ENCODE data around the gene FUT9. TPM values are rescaled to one million over a fixed set of nuclear protein-coding genes. Genes with fewer than 3 reads are reported as not detected.

Gene FUT9
- total and polyA plus RNA-seq, 2 of the 8 experiments (the other 6 are each of a cell fraction or from before 2014, with no cell fraction given): 0.85 to 4.9 TPM

- Histone ChIP-seq H3K79me1 (ENCODE audit: low read depth, low read length) (no peaks in the 10 kb centered on the region), H2BK12ac (ENCODE audit: low read depth, low read length) (no peak overlapping the region), H3K9me3 (ENCODE audit: insufficient read depth in 2 of 2, low read depth in 1 of 2, low read length in 1 of 2) (no peaks in the 10 kb centered on the region), H4K91ac (replicated peaks; ENCODE audit: insufficient read length, low read length) (no peak overlapping the region), H4K8ac (ENCODE audit: extremely low read depth, insufficient read depth, low read length) (no peak overlapping the region), H4K5ac (ENCODE audit: insufficient read length, low read depth, low read length) (no peak overlapping the region), H3K4me3 (ENCODE audit: extremely low read depth in 1 of 4, insufficient read depth in 2 of 4, low read depth in 3 of 4, low read length in 4 of 4) (no peak overlapping the region), H2AFZ (ENCODE audit: low read length) (no peak overlapping the region), H2BK15ac (ENCODE audit: low read length) (no peak overlapping the region), H3K14ac (ENCODE audit: insufficient read length) (no peak overlapping the region), H3K27me3 (replicated peaks in 1 of 4; ENCODE audit: control insufficient read depth in 3 of 4, extremely low read depth in 1 of 4, insufficient read depth in 3 of 4, low read length in 3 of 4) (no peaks in the 10 kb centered on the region), H3K4ac (replicated peaks; ENCODE audit: insufficient read length, low read depth, low read length) (no peak overlapping the region), H2BK5ac (ENCODE audit: low read depth, low read length) (no peak overlapping the region), H3K23ac (ENCODE audit: insufficient read length) (no peak overlapping the region), H3K9ac (replicated peaks in 1 of 4; ENCODE audit: extremely low read depth in 1 of 4, low read depth in 3 of 4, low read length in 3 of 4) (no peak overlapping the region), H2AK5ac (ENCODE audit: low read depth, low read length) (no peak overlapping the region), H3K18ac (ENCODE audit: extremely low read depth, low read length) (no peak overlapping the region), H3K36me3 (ENCODE audit: control insufficient read depth in 2 of 4, insufficient read depth in 4 of 4, low read length in 3 of 4) (no peaks in the 10 kb centered on the region), H3K56ac (replicated peaks; ENCODE audit: insufficient read length, low read depth, low read length) (no peak overlapping the region), H3K23me2 (ENCODE audit: low read depth, low read length) (no peaks in the 10 kb centered on the region), H3K4me2 (ENCODE audit: insufficient read depth in 1 of 2, low read depth in 2 of 2, low read length in 2 of 2) (no peak overlapping the region), H2BK20ac (ENCODE audit: low read length) (no peak overlapping the region), H3K79me2 (ENCODE audit: control insufficient read depth in 1 of 2, insufficient read depth in 2 of 2, low read length in 2 of 2) (no peaks in the 10 kb centered on the region), H3K27ac (ENCODE audit: low read depth, low read length) (no peak overlapping the region), H3K4me1 (replicated peaks in 1 of 4; ENCODE audit: control insufficient read depth in 3 of 4, insufficient read depth in 4 of 4, low read length in 3 of 4) (no peaks in the 10 kb centered on the region), H4K20me1 (replicated peaks in 1 of 2; ENCODE audit: control insufficient read depth in 1 of 2, insufficient read depth in 2 of 2, low read length in 2 of 2) (no peaks in the 10 kb centered on the region), H2BK120ac (replicated peaks; ENCODE audit: low read depth, low read length) (no peak overlapping the region)
- DNase-seq (ENCODE audit: low read depth in 1 of 2, low spot score in 2 of 2) (no peak), FAIRE-seq (no peak)
- ChIA-PET CTCF (ENCODE audit: partially characterized antibody) (no interaction called here), POLR2A (ENCODE audit: partially characterized antibody) (no interaction called here)
- WGBS, 2 experiments (ENCODE audit: extremely low coverage in 1 of 2, insufficient coverage in 1 of 2, insufficient read length in 1 of 2, insufficient replicate concordance in 2 of 2, low coverage in 1 of 2, low lambda C conversion rate in 2 of 2, missing lambda C conversion rate in 1 of 2): 88% methylated on average over 2 of the region's 2 CpGs; no CpG with 5 or more reads in 1 of the 2 experiments
- TF ChIP-seq SIX5 (IDR thresholded peaks at IDR 0.05; ENCODE audit: low read depth, low read length) (no peak), CEBPB (IDR thresholded peaks at IDR 0.05; ENCODE audit: low read depth, low read length) (no peak), CBX8 (IDR thresholded peaks at IDR 0.05; ENCODE audit: borderline replicate concordance, low read depth, low read length) (no peak), ASH2L (IDR thresholded peaks at IDR 0.05; ENCODE audit: low read length) (no peak), RFX5 (IDR thresholded peaks at IDR 0.05; ENCODE audit: borderline replicate concordance, low read depth, low read length) (no peak), TCF12 (IDR thresholded peaks at IDR 0.05; ENCODE audit: low read depth, low read length) (no peak), GTF2F1 (IDR thresholded peaks at IDR 0.05; ENCODE audit: borderline replicate concordance, low read depth, low read length) (no peak), ZNF274 (IDR thresholded peaks at IDR 0.05; ENCODE audit: borderline replicate concordance, extremely low read depth, low read length) (no peak), MAFK (IDR thresholded peaks at IDR 0.05; ENCODE audit: low read depth, low read length) (no peak), BRCA1 (IDR thresholded peaks at IDR 0.05; ENCODE audit: low read depth, low read length) (no peak), JUN (IDR thresholded peaks at IDR 0.05; ENCODE audit: low read depth, low read length) (no peak), CHD1 (IDR thresholded peaks at IDR 0.05; ENCODE audit: low read depth, low read length) (no peak), SP2 (IDR thresholded peaks at IDR 0.05; ENCODE audit: low read length) (no peak)
These were observed 49.4 kb downstream of the FUT9 start for GRCh38 chr6:96065213-96065612.
